Measurements from ENCODE around the gene AZI2.

Gene AZI2, protein sequence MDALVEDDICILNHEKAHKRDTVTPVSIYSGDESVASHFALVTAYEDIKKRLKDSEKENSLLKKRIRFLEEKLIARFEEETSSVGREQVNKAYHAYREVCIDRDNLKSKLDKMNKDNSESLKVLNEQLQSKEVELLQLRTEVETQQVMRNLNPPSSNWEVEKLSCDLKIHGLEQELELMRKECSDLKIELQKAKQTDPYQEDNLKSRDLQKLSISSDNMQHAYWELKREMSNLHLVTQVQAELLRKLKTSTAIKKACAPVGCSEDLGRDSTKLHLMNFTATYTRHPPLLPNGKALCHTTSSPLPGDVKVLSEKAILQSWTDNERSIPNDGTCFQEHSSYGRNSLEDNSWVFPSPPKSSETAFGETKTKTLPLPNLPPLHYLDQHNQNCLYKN

DNA sequence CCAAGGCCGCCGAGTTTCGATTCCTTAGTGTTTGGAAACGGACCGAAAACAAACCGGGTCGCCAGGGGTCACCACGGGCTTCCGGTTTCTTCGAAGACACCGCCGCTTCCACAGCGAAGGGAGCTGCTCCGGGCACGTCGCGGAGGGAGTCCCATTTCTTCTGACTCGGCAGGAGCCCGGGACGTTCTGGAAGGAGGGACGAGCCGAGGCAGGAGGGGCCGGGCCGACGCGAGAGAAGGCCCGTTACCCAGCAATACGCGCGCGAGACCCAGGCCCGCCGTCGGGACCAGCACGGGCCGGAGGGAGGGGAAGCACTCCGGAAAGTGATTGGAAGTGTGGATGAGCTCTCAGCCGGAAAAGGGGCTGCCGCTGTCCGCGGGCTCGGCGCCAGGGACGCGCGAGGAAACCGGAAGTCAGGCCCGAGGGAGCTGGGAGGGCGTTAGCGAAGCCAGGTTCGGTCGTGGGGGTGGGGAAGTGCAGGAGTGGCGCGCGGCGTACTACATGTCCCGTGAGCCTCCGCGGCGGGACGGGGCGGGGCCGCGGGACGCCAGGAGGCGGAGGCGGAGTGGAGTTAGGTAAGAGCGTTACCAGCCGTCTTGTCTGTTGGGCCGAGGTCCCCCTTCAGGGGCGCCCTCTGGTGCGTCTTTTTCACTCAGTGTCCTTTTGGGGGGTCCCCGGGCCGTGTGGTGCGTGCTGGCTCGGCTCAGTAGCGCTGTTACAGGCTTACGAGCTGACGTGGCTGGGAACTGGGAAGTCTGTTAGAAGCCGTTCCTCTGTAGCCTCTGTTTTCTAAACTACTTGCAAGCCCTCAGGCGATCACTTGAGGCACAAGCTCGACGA is at the start of gene AZI2, which contains the start of gene ZCWPW2:
AZI2 (minus strand) TSS at position 196 of the 840 bp plus-strand sequence. CDS start 8,207 bp downstream, outside the sequence.
ZCWPW2 (plus strand) TSS at position 93 of the 840 bp plus-strand sequence. CDS start 64,348 bp downstream, outside the sequence.
- DNase-seq: peak; percentile 98

DNA sequence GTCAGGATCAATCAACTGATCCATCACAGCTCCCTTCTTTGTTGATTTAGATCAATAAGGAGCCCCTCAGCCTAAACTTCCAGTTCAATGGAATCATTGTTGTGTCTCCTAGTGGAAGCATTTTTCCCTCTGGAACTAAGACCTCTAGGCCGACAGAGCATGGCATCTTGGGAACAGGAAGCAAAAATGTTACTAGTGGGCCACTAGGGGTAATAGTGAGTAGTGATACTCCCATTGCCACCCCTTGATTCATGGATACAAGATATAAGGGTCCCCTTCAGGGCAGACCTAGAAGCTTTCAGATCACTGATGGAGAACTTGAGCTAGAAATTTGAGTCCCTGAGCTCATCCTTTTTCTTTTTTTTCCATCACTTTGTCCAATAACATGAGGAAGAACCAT is 40.4 kb upstream of the AZI2 start:
- DNase-seq: no peak

- DNase-seq: no peak
These were observed 37.4 kb upstream of the AZI2 start for GRCh38 chr3:28386049-28386448.

GRCh38 chr3:28376424-28376823 is 27.8 kb upstream of the AZI2 start:
- DNase-seq: peak; percentile 89

- peak; percentile 27 for DNase-seq
These were observed 911 bp upstream of the AZI2 start for GRCh38 chr3:28349469-28350000.

DNA sequence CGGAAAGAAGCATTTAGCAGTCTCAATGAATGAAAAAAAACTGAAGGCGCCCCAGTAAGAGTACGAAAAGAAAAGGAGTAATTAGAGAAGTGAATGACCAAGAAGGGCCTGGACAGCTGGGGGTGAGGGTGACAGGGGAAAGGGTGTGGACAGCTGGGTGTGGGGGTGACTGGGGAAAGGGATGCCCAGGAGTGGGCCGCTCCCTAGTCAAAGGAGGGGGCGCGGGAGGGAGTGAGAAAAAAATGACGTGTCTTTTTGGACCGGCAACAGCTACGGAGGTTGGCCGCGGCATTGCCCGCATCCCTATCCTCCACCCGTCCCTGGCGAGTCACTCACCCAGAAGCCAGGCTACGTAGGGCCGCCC is 377 bp downstream of the AZI2 start:
- peak; percentile 99 for DNase-seq

- peak; percentile 94 for DNase-seq
These were observed 1.0 kb downstream of the AZI2 start for GRCh38 chr3:28347374-28348264.

GRCh38 chr3:28345690-28346089 is 2.9 kb downstream of the AZI2 start:
- no peak for DNase-seq

- DNase-seq: no peak
These were observed 5.5 kb downstream of the AZI2 start for GRCh38 chr3:28343144-28343543.

- no peak for DNase-seq
These were observed 11.4 kb downstream of the AZI2 start for GRCh38 chr3:28337230-28337629.

GRCh38 chr3:28335246-28335645 is 13.4 kb downstream of the AZI2 start:
- no peak for DNase-seq

GRCh38 chr3:28334552-28334951 is 14.1 kb downstream of the AZI2 start:
- DNase-seq: peak; percentile 10

DNA sequence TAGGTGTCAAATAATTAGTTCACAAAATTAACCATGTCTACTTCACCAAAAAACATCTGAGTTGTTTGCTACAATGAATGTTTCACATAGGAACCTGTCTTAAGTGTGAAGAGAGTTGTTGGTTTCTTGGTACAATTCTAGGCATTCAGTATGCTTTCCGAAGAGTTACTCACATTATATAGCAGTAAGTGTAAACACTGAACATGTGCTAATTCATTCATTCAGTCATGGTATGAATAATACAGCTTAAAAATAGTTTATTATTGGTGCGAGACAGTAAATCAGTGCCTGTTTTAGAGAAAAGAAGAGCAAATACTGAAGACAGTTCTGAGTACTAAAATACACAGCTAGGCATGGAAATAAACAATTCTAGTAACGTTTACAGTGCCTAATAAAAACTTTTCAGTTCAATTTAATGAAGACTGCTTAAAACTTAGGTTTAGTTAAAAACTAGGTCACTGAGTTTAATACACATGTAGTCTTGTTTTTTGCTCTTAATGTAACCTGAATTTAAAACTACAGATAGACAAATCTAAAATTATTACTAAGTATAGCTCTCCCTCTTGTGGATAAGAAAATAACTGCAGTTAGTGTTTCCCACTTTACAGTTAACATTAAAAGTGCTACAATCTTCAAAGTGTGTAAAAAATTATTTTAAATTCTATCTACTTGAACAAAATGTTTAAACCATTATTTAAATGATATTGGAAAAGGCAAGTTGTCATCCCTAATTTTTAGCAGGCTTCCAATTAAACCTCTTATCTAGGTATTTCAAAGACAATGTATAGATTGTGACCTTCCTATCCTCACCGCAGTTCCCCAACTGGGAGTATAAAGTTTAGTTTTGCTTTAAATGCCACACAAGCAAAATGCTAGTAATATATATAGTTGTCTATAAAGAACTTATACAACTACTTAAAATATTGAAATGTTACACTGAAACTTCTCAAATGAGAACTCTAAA is 20.2 kb downstream of the AZI2 start:
- DNase-seq: peak; percentile 59

- peak; percentile 14 for DNase-seq
These were observed 22.1 kb downstream of the AZI2 start for GRCh38 chr3:28326458-28326926.

DNA sequence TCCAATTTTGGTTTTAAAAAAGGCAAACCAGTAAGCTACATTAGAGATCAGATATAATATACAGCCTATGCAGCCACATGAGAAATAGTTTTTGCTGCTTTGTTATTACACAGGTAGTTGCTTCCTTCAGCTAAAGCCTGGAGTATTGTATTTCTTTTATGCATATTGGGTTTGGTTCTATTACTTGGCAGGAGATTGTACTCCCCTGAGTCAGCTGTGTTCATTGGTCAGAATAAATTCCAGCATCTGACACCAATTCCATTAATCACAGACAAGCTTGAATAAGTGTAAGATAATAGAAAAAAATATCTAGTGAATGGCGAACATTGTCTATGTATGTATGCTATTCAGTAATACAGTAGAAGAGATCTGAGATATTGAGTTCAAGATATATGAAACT is 26.2 kb downstream of the AZI2 start:
- DNase-seq: no peak

DNA sequence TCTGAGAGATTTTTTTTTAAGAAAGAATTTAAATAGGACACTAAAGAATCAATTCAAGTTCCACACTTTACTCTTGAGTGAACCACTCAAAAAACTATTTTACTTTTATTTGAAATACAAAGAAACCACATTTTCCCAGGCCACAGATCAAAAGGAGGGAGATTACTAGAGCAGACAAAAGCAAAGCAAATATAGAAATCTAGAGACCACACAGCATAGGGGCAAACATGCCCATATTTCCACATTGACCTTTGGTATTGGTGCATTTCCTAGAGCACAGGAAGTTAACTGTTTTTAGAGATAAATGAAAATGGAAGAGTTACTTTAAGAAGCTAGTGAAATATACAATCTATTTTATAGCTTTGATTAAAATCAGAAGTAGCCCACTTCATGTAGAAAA is 27.6 kb downstream of the AZI2 start:
- DNase-seq: no peak

GRCh38 chr3:28317438-28318022 is 31.1 kb downstream of the AZI2 start:
- DNase-seq: peak; percentile 60

DNA sequence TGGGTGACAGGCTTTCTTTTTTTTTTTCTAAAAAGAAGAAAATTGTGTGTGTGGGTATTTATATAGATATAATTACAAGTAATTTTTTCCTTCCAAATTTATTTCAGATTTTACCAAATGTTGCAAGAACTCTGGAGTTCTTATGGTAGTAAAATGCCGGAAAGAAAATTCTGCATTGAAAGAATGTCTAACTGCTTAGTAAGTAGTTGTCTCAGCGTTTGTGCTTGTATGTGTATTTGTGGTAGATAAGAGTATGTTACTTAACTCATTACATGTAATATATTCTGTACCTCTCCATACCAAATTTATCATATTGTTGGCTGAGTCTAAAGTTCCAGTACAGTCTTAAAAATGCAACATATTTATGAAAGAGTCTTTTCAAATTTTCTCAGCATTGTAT is 32.4 kb downstream of the AZI2 start:
- no peak for DNase-seq

DNA sequence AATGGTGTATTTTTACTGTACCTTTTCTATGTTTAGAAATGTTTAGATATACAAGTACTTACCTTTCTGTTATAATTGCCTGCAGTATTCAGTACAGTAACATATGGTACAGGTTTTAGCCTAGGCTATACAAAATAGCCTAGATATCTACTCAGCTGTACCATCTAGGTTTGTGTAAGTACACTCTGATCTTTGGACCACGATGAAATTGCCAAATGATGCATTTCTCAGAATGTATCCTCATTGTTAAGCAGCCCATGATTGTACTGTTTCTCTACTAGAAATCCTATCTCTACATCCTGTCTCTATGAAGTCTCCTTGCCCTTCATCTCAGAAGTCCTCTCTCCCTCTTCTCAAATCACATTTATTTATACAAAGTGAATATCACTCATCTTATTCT is 32.9 kb downstream of the AZI2 start:
- DNase-seq: no peak

- DNase-seq: peak; percentile 52
These were observed 40.4 kb downstream of the AZI2 start for GRCh38 chr3:28308196-28308595.

GRCh38 chr3:28301688-28302087 is 46.9 kb downstream of the AZI2 start:
- no peak for DNase-seq
